NCI-H526 treated with DMSO at 0.1 percent for 48 hours (cell line): ENCODE measurements around the gene TXNDC2.
"Not testable (repeated sequence)": the region's sequence is repeated elsewhere in the genome, so short reads cannot be mapped to it uniquely, and the experiment has no call there.

Source experiments
- DNase-seq: peaks from one replicate; lab custom pipeline; 2025; lab: John Stamatoyannopoulos, UW

Gene TXNDC2

DNA sequence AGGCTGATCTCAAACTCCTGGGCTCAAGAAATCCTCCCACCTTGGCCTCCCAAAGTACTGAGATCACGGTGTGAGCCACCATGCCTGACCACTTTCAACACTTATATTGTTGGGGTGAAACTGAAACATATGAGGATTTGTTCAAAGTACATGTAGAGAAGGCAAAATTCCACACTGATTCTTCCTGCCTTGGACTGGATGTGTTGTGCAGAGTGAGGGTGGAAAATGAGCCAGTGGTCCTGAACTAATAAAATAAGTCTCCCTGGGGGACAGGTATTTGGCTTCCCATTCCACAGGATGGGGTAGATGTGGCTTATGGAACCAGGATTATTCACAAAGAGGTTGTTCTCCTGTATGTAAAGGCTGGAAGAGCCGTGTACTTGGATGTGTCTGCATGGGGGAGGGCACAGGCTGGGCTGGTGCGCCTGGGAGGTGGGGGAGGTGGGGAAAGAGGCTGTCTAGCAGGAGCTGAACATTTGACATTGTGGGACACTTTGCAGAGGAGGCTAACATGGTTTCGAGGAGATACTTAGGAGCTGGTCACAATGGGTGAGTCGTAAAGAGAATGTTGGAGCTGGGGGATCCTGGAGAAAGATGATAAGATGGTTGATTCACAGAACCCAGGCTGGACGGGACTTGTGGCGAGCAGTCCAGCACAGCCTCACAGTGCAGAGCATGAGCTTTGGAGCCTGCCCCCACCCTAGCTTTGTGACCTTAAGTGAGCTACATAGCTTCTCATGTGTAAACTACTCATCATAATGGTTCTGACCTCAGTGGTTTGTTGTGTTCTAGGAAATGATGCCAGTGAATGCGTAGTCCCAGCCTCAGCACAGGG is at the start of gene TXNDC2:
Gene TXNDC2 (plus strand): TSS at position 804 of the 835 bp plus-strand sequence. CDS start 708 bp downstream, outside the sequence.
- no peak for DNase-seq

- no peak for DNase-seq
Observed at GRCh38 chr18:9838144-9838877, 47.5 kb upstream of the TXNDC2 start.

DNA sequence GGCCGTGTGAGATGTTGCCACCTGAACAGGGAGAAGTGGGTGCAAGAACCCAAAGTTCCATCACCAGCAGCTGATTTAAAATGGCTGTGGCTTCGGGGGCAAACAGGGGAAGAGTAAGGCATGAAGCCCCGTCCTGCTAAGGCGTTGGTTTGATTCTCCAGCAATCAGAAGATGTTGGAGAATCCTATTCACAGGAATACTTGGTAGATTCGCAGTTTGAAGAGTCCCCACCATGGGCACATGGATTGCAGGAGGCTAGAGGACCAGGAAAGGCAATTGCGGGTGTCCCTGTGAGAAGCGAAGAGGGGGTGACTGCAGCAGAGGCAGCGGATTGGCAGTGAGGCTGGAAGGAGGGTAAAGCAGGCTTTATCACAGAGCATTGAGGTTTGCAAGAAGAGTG is 46.6 kb upstream of the TXNDC2 start:
- DNase-seq = no peak

DNA sequence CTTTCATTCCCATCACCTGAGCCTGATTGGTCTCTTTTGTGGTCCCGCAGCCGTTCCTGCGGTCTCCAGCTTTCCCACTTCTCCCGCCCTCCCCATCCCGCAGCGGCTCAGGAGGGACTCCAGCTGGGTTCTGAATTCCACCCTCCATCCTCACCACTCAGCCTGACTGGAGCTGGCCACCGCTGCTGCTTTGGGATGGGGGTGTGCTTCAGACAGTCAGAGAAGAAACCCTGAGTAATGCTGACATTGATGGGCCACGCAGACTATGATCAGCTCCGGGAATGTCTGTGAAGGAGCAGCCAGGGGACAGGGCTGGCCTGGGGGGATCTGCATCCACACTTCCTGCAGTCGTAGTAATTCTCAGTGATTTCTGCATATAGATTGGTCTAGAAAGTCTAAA is 45.9 kb upstream of the TXNDC2 start:
- DNase-seq = no peak

DNA sequence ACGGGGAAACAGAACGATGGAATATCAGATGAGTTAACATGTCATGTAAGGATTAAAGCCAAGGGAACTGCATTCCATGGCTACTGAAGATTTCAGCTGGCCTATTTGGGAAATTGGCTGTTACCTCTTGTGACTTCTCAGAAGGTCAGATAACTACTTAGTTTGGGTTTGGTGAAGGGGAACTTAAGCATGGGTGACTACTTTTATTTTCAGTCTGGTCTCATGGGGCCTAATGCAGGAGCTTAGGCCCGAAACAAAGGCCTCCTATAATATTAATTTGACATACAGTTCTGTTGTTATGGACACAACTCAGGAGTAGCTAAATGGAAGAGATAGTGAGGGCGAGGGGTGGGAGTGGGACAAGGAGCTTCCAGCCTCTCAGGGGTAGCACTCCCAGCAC is 44.0 kb upstream of the TXNDC2 start:
- no peak for DNase-seq

DNA sequence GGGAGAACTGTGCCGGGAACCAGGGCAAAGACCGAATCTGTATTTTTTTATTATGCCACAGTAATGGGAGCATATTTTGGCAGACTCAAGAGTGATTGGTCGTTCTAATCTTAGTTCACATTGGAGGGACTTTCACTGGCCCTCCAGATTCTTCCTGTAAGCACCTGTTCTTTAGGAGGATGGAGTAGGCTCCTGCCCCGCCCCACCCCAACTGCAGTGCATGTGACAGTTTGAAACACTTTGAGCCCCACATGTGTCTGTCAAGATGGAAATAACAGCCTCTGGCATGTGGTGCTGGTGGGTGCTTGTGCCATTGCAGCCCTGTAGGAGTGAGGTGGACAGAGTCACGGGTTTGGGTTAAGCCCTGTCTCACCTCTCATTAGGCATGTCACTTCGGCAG is 43.3 kb upstream of the TXNDC2 start:
- no peak for DNase-seq

DNA sequence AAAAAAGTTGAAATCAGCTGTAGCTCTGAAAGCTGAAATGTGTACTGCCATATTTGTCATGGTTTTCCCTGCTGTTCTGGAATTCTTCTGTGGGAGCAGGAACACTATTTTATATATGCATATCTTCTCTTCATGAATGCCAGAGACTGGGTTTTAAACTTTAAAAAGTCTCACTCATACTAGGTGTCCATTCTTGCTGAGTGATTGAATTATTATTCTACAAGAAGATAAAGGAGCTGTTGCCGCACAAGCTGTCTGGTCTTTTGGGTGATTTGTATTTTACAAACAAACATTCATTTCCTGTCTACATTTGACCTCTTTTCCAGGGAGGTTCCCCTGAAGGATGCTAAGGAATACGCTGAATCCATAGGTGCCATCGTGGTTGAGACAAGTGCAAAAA is 40.5 kb upstream of the TXNDC2 start:
- DNase-seq = no peak

GRCh38 chr18:9846162-9846925 is 39.4 kb upstream of the TXNDC2 start:
- DNase-seq = no peak

DNA sequence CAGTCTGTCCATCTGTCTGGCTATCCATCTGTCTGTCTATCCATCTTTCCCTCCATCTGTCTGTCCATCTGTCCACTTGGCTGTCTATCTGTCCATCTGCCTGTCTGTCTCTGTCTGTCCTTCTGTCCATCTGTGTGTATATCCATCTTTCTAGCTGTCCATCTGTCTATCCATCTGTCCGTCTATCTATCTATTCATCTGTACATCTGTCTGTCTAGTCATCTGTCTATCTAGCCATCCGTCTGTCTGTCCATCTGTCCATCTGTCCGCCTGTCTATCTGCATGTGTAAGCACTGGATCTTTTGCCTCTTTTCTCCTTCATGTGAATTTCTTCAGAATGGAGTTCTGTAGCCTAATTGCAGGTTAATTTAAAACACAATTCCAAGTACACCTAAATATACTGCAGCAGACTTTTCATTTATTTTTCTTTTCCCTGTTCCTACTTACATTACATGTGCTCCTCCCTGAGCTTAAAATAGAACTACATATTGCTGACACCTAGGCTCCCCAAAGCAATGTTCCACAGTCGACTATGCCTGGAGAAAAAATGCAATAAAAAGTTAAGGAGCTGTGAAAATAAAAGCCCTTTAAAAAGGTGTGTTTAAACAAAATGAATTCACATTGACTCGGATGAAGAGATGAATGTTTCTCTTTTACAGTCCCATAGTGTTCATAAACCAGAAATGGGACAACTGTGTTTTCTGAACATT is 37.4 kb upstream of the TXNDC2 start:
- DNase-seq = no peak

- DNase-seq = no peak
Observed at GRCh38 chr18:9849407-9850283, 36.1 kb upstream of the TXNDC2 start.

GRCh38 chr18:9850309-9850708 is 35.5 kb upstream of the TXNDC2 start:
- no peak for DNase-seq

- no peak for DNase-seq
Observed at GRCh38 chr18:9851511-9851910, 34.3 kb upstream of the TXNDC2 start.

DNA sequence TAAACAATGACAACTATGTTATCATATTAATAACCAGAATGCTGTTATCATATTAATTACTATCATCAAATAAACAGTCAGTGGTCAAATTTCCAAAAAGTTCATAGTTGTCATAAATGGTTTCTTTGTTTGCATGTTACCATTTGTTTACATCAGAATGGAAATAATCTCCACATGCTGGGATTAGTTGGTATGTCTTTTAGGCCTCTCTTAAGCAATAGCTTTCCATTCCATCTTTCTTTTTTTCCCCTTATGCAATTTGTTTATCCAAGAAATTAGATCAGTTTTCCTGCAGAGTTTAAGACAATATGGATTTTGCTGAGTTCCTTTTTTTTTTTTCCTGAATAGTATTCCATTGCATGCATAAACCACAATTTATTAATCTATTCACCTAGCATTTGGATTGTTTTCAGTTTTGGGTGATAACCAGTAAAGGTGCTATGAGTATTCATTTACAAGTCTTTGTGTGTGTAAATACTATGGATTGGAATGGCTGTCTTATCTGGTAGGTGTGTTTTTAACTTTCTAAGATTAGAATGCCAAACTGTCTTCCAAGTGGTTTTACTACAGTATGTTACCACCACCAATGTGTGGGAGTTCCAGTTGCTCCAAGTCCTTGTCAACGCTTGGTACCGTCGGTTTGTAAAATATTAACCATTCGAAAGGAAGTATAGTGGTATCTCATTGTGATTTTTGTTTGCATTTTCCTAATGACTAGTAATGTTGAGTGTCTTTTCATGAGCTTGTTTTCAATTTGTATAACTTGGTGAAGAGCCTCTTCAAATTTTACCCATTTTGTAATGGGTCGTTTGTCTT is 33.3 kb upstream of the TXNDC2 start:
- no peak for DNase-seq

- DNase-seq = no peak
Observed at GRCh38 chr18:9854801-9855676, 30.7 kb upstream of the TXNDC2 start.

- DNase-seq = no peak
Observed at GRCh38 chr18:9855681-9856080, 30.1 kb upstream of the TXNDC2 start.

GRCh38 chr18:9856092-9856491 is 29.7 kb upstream of the TXNDC2 start:
- no peak for DNase-seq

DNA sequence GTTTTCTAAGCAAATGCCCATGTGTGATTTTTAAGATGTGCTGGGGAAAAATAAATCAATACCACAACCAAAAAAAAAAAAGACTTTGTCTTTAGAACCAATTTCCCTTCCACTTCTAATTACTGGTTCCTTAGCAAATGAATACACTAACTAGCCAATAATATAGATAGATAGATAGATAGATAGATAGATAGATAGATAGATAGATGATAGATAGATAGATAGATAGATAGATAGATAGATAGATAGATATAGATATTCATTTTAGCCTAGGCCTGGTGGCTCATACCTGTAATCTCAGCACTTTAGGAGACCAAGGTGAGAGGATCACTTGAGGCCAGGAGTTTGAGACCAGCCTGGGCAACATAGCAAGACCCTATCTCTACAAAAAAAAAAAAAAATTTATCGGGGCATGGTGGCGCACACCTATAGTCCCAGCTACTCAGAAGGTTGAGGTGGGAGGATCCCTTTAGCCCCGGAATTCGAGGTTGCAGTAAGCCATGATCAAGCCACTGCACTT is 28.2 kb upstream of the TXNDC2 start:
- not testable (repeated sequence) for DNase-seq

- no peak for DNase-seq
Observed at GRCh38 chr18:9858642-9859041, 27.1 kb upstream of the TXNDC2 start.

DNA sequence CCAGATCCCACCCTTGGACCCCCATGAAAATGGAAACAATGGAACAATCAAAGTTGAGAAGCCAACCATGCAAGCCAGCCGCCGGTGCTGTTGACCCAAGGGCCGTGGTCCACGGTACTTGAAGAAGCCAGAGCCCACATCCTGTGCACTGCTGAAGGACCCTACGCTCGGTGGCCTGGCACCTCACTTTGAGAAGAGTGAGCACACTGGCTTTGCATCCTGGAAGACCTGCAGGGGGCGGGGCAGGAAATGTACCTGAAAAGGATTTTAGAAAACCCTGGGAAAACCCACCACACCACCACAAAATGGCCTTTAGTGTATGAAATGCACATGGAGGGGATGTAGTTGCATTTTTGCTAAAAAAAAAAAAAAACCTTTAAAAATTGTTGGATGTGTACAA is 26.5 kb upstream of the TXNDC2 start:
- no peak for DNase-seq
